Cardiac muscle cell (in vitro differentiated cells and primary cell): ENCODE results near the gene GMIP. TPM values are rescaled to one million over a fixed set of nuclear protein-coding genes. Genes with fewer than 3 reads are reported as not detected.

ENCODE experiments used
- DNase-seq, 2 donors: peaks; one replicate each; pipeline versions ENCODE4 v3.0.0 to v3.0.0-alpha.2; 2010 to 2017; ENCODE audit warnings: low read depth in 1 of 2, low spot score in 1 of 2
- H3K27ac ChIP-seq: fragments of 200-600 bp; sonication (generic); 2 replicates; pipeline ENCODE4 v1.5.1; 2016
- H3K27me3 ChIP-seq: fragments of 200-600 bp; sonication (generic); 2 replicates; pipeline ENCODE4 v1.6.0; 2016; ENCODE audit warnings: control low read depth
- H3K36me3 ChIP-seq: fragments of 200-600 bp; sonication (generic); 2 replicates; pipeline ENCODE4 v1.5.1; 2016; ENCODE audit warnings: control low read depth
- H3K4me1 ChIP-seq: fragments of 200-600 bp; sonication (generic); 2 replicates; pipeline ENCODE4 v1.8.1; 2017; ENCODE audit warnings: low read depth, mild to moderate bottlenecking, mixed run types
- H3K4me3 ChIP-seq: fragments of 200-600 bp; sonication (generic); 2 replicates; pipeline ENCODE4 v1.5.1; 2016; ENCODE audit warnings: mild to moderate bottlenecking
- H3K9me3 ChIP-seq: fragments of 200-600 bp; sonication (generic); 2 replicates; pipeline ENCODE4 v1.5.1; 2017; ENCODE audit warnings: low read depth, mild to moderate bottlenecking, control low read depth
- polyA plus RNA-seq: library from polyadenylated mRNA; unstranded; fragments of >200 nt; fragmentation: Nextera tagmentation; extraction: Ambion mirVana; gene quantifications from 2 replicates; pipeline ENCODE4 v1.2.1, GENCODE V29; 2016
- total RNA-seq: library from RNA; depleted of rRNA; stranded (reverse); fragments of >200 nt; gene quantifications from 2 replicates; pipeline ENCODE4 v1.2.3, GENCODE V29; 2016
- TF ChIP-seq, protein P1 (sequence below): IDR thresholded peaks from 2 replicates; pipeline ENCODE4 v1.5.1; 2012; ENCODE audit warnings: low read depth, mild to moderate bottlenecking, low read length

Gene GMIP
- total and polyA plus RNA-seq, 2 experiments from 2014 or later = 12.4 to 13.7 TPM

DNA sequence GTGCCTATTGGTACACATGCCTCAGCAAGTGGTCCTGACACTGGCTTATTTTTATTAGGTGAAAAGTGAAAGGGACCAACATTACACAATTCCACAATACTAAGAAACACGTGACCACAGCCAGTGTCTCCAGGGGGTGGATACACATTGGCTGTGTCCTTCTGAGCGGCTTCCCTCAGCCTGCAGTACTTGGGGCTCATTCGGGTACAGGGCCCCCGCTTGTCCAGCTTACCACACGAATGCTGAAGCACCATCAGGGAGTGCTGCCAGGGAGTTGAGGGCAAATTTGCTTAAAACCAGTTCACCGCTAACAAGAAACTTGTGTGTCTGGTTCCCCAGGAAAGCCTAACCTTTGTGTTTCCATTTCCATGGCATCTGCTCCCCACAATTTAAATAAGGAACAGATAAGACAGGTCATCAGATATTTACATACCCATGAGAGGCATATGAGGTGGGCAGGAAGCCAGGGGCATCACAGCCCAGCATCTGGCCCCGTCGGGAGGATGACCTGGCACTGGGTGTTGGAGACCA lies 48.2 kb downstream of the GMIP start:
- peaks cover 4% of the 10 kb centered on the region for H3K4me1 ChIP-seq
- no peaks in the 10 kb centered on the region for H3K9me3 ChIP-seq
- no peaks in the 10 kb centered on the region for H3K27me3 ChIP-seq
- TF ChIP-seq, protein P1, sequence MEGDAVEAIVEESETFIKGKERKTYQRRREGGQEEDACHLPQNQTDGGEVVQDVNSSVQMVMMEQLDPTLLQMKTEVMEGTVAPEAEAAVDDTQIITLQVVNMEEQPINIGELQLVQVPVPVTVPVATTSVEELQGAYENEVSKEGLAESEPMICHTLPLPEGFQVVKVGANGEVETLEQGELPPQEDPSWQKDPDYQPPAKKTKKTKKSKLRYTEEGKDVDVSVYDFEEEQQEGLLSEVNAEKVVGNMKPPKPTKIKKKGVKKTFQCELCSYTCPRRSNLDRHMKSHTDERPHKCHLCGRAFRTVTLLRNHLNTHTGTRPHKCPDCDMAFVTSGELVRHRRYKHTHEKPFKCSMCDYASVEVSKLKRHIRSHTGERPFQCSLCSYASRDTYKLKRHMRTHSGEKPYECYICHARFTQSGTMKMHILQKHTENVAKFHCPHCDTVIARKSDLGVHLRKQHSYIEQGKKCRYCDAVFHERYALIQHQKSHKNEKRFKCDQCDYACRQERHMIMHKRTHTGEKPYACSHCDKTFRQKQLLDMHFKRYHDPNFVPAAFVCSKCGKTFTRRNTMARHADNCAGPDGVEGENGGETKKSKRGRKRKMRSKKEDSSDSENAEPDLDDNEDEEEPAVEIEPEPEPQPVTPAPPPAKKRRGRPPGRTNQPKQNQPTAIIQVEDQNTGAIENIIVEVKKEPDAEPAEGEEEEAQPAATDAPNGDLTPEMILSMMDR = no peak
- peak in 1 of 2 donors; percentile 64 for DNase-seq
- no peaks in the 10 kb centered on the region for H3K36me3 ChIP-seq
- no peak overlapping the region for H3K27ac ChIP-seq
- H3K4me3 ChIP-seq = no peak overlapping the region

DNA sequence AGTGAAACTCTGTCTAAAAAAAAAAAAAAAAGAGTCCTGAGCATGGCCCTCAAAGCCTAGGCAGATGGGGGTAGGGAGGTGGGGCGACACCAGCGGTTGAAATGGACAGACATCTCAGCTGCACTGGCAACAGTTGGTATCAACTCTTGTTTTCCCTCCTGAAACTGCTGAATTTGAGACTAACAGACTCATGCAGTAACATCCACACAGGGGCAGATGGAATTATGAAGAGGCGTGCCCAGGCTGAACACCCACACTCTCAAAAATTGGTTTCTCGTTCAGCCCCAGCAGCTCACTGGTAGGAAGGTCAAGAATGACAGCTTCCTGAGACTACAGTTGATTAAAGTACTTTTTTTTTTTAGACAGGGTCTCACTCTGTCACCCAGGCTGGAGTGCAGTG lies 49.1 kb downstream of the GMIP start:
- TF ChIP-seq, protein P1 = no peak
- no peak for DNase-seq

DNA sequence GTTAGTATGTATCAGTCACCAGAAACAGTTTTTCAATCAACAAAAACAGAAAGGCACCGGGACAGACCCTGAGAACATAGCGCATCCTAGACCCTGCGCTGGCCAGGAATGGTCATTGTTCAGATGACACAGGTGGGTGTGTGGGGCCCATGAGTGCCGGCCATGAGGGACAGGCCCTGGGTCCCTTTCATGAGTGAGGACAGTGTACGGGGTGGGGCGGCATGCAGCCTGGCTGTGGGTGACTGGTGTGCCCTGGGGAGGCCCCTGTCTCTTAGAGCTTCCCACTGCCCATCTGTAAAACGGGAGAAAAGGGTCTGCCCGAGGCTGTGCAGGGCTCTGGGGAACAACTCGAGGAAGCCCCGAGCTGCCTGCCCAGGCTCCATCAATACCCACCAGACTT lies 50.8 kb downstream of the GMIP start:
- H3K9me3 ChIP-seq = no peaks in the 10 kb centered on the region
- H3K36me3 ChIP-seq = no peaks in the 10 kb centered on the region
- H3K27me3 ChIP-seq = no peaks in the 10 kb centered on the region
- TF ChIP-seq, protein P1 = no peak
- H3K4me1 ChIP-seq = peaks cover 2% of the 10 kb centered on the region
- H3K4me3 ChIP-seq = no peak overlapping the region
- DNase-seq = no peak
- H3K27ac ChIP-seq = no peak overlapping the region

More for the DNA sequence above, 49.1 kb downstream of the GMIP start:
- Histone ChIP-seq H3K4me1 (peaks cover 4% of the 10 kb centered on the region), H3K27ac (no peak overlapping the region), H3K36me3 (no peaks in the 10 kb centered on the region), H3K4me3 (no peak overlapping the region), H3K27me3 (no peaks in the 10 kb centered on the region), H3K9me3 (no peaks in the 10 kb centered on the region)

DNA sequence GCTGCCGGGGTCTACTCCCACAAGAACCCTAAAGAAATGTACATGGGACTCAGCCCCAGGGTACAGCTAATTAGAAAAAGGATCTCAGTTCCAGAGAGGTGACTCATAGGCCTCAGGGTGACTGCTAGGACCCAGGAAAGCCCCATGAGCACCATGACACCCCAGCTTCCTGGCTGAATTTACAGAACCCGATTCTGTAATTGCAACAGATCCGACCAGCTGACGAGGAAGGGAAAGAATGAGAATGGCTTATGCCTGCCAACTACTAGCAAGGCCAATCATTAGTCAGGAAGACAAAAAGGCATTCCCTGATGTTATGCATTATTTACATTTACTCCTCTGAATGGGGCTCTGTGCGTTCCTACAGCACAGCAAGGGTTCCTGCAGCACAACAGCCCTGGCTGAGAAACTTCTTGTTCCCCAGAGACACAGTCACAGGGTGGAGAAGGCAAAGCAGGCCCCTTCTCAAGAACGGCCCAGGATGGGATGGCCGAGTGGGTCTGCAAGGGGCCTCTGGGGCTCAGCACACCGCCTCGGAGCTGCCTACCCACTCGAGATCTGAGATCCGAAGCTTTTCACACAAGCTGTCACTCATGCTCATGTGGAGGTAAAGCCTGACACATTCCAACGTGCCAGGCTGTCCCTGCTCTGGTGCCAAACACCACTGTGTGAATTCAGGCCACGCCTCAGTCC lies 52.2 kb downstream of the GMIP start:
- DNase-seq = peak in 1 of 2 donors; percentile 94
- Histone ChIP-seq H3K27ac (no peak overlapping the region), H3K4me3 (no peak overlapping the region), H3K27me3 (no peaks in the 10 kb centered on the region), H3K9me3 (no peaks in the 10 kb centered on the region), H3K36me3 (no peaks in the 10 kb centered on the region), H3K4me1 (no peaks in the 10 kb centered on the region)
- TF ChIP-seq, protein P1 = no peak

DNA sequence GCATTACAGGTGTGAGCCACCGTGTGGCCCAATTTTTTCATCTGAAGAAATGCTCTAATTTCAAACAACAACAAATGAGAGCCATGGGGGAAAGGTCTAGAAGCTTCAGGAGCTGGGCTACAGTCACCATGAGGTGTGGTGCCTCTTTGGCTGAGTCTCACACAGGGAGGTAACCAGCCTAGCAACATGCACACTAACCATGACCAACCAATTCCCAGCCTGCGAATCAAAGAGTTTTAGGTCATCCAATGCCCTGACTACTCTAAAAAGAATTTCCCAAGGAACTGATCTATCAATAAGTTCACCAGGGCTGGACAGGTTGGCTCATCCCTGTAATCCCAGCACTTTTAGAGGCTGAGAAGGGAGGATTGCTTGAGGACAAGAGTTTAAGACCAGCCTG lies 54.9 kb downstream of the GMIP start:
- Histone ChIP-seq H3K27ac (no peak overlapping the region), H3K4me1 (no peaks in the 10 kb centered on the region), H3K27me3 (no peaks in the 10 kb centered on the region), H3K9me3 (no peaks in the 10 kb centered on the region), H3K4me3 (no peak overlapping the region), H3K36me3 (no peaks in the 10 kb centered on the region)
- TF ChIP-seq, protein P1 = no peak
- no peak for DNase-seq
